ENCODE data around the gene ATP5MC2. TPM values are rescaled to one million over a fixed set of nuclear protein-coding genes. Genes with fewer than 3 reads are reported as not detected.

The ATP5MC2 gene
- total RNA-seq, 2 experiments from 2014 or later, result 341 to 347 TPM

GRCh38 chr12:53617700-53618099 lies 58.2 kb downstream of the ATP5MC2 start:
- Mint-ChIP-seq H3K9me3 (no peaks in the 10 kb centered on the region), H3K27ac (peak overlapping the region; percentile 73), H3K4me3 (peak overlapping the region; percentile 72), H3K27me3 (no peaks in the 10 kb centered on the region), H3K4me1 (peaks cover 24% of the 10 kb centered on the region), H3K36me3 (ENCODE audit: low read depth) (peaks cover 18% of the 10 kb centered on the region)
- POLR2A ChIA-PET, result interaction anchor here (0.7 to 2.0 kb wide), 3 partner anchors 9 to 108 kb away, joined by 3 to 8 read pairs (median 6); partner anchors contain the start of genes ATF7 and ATP5MC2
- no peak for DNase-seq
- CTCF ChIA-PET, result interaction anchor here (1.0 to 1.5 kb wide), 4 partner anchors 9 to 74 kb away, joined by 3 to 5 read pairs (median 4); partner anchors contain the start of gene ATP5MC2

- Mint-ChIP-seq H3K4me1 (peaks cover 24% of the 10 kb centered on the region), H3K27ac (no peak overlapping the region), H3K4me3 (no peak overlapping the region), H3K36me3 (ENCODE audit: low read depth) (peaks cover 18% of the 10 kb centered on the region), H3K9me3 (no peaks in the 10 kb centered on the region), H3K27me3 (no peaks in the 10 kb centered on the region)
- DNase-seq, result no peak
- POLR2A ChIA-PET, result interaction anchor here (2.0 kb wide), 1 partner anchor 10 kb away, joined by 8 read pairs; the partner anchor contains the start of gene ATF7
- CTCF ChIA-PET, result interaction anchor here (0.7 to 1.5 kb wide), 3 partner anchors 8 to 12 kb away, joined by 3 to 5 read pairs (median 4); no protein-coding TSS in a partner anchor
Measured at GRCh38 chr12:53616950-53617349, 58.9 kb downstream of the ATP5MC2 start.

Other genes starting within 250 kb of the ATP5MC2 start
- gene PRR13, start 234.3 kb downstream of the ATP5MC2 start, total RNA-seq, result 100 to 1,000 TPM; 242 to 246 TPM
- gene PCBP2, start 224.0 kb downstream of the ATP5MC2 start, total RNA-seq, result 100 to 1,000 TPM; 738 to 756 TPM
- gene MAP3K12, start 176.6 kb downstream of the ATP5MC2 start, total RNA-seq, result 10 to 100 TPM; 24.8 to 25.7 TPM
- gene TARBP2, start 174.8 kb downstream of the ATP5MC2 start, total RNA-seq, result 10 to 100 TPM; 24.5 to 28.0 TPM
- not detected for gene NPFF, start 168.6 kb downstream of the ATP5MC2 start, total RNA-seq
- gene ATF7, start 49.7 kb downstream of the ATP5MC2 start, total RNA-seq, result 10 to 100 TPM; 21.4 to 24.0 TPM
- 10 to 100 TPM; 80.5 to 83.0 TPM for gene CALCOCO1, start 51.4 kb upstream of the ATP5MC2 start, total RNA-seq
- gene CISTR, start 75.9 kb upstream of the ATP5MC2 start, total RNA-seq, result not detected

Measured in activated CD4-positive, alpha-beta memory T cell treated with anti-CD3 and anti-CD28 coated beads, Interleukin-2, amount 10 ng/mL, durations not matched to agents 7 days and 5 days (primary cell).